Measurements from ENCODE around the gene AMER1.

Gene AMER1

DNA sequence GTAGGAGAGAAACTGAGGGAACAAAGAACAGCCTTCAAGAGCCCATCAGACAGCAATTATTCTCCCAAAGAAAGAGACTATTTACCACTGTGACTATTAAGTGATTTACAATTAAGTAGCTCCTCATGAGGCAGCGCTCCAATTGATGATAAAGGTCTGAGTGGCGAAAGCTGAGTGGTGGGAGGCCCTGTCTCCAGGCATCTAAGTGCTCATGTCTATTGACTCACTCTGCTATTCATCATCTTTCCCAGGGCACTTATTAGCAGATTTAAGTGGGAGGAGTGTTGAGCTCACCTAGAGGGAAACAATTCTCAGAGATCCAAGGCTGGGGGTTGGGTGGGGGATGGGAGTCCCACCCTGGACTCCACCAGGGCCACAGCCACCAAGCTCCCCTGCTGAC, 23.3 kb downstream of the AMER1 start:
- DNase-seq, result no peak

DNA sequence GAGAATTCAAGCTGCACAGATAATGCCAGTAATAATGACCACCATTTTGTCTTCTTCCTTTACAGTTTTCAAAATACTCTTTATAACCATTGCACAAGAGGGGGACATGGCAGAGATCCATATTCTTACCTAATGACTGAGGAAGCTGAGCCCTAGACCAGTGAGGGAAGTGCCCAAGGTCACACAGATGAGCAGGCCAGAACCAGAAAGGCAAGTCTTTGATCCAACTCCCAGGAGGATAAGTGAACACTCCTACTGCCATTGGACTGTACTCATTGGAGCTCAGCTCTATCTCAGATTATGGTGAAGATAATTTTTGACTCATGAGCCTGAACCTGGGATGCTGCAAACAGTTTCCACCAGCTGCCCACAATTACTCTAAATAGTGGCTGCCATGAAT, 28.6 kb downstream of the AMER1 start:
- no peak for DNase-seq

DNA sequence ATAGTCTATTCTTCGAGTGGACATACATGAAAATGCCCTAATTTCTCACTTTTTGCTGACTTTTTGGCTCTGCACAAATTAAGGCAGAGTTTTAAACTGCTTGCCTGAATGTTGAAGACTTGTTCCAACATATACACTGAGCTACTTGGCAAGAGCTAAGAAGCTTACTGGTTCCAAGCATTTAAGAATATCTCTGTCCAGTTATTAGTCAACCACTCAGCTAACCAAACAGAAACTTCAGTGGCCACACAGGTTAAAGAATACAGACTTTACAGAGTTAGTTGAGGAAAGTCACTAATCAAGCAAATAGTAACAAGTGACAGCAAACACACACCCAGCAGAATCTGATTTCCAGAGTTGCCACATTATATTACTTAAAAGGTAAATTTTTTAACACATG, 35.5 kb downstream of the AMER1 start:
- DNase-seq, result no peak

DNA sequence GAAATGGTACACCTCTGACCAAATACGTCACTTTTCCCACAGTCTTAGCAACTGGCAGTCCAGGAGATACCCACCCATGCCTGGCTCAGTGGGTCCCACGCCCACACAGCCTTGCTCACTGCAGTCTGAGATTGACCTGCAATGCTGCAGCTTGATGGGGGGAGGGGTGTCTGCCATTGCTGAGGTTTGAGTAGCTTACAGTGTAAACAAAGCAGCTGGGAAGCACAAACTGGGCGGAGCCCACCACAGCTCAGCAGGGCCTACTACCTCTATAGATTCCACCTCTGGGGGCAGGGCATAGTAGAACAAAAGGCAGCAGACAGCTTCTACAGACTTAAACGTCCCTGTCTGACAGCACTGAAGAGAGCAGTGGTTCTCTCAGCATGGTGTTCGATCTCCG, 52.7 kb downstream of the AMER1 start:
- DNase-seq, result no peak

DNA sequence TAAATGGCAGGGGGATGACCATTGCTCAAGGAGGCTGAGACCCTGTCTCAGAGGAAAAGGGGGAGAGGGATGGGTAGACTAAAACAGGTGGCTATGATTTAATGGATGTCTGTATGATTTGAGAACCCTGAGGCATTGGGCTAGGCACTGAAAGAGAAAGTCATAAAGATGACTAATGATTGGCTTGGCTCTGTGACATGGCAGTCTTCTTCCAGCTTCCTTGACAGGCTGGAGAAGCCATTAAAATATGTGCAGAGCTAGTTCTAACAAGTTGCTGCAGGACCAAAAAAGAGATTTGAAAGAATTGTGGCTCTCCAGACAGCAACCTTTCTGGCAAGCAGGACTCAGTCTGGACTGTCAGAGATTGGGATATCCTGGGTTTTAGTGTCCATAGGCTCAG, 53.6 kb downstream of the AMER1 start:
- DNase-seq, result no peak

DNA sequence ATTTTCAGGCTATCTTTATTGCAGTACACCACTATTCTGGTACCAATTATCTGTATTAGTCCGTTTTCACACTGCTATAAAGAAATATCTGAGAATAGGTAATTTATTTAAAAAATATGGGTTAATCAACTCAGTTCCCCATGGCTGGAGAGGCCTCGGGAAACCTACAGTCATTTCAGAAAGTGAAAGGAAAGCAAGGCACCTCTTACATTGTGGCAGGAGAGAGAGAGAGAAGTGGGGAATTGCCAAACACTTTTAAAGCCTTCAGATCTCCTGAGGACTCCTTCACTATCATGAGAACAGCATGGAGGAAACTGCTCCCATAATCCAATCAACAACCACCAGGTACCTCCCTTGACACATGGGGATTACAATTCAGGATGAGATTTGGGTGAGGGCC, 54.7 kb downstream of the AMER1 start:
- no peak for DNase-seq
